NCI-H187 treated with DMSO at 0.1 percent for 48 hours (cell line): ENCODE measurements around the gene RPRD1B.

Experiments used
- DNase-seq: peaks from one replicate; lab custom pipeline; 2025; lab: John Stamatoyannopoulos, UW

RPRD1B gene

GRCh38 chr20:38135651-38136420 lies 102.3 kb downstream of the RPRD1B start:
- no peak for DNase-seq

- no peak for DNase-seq
Observed at GRCh38 chr20:38136421-38137245, 103.1 kb downstream of the RPRD1B start.

GRCh38 chr20:38137441-38138037 lies 104.0 kb downstream of the RPRD1B start:
- no peak for DNase-seq

- no peak for DNase-seq
Observed at GRCh38 chr20:38138086-38138778, 104.7 kb downstream of the RPRD1B start.

- no peak for DNase-seq
Observed at GRCh38 chr20:38139156-38139912, 105.8 kb downstream of the RPRD1B start.

- no peak for DNase-seq
Observed at GRCh38 chr20:38139977-38140753, 106.6 kb downstream of the RPRD1B start.

GRCh38 chr20:38141204-38141888 lies 107.8 kb downstream of the RPRD1B start:
- DNase-seq = no peak
